Breast epithelium (tissue), 3 donors: ENCODE results near the gene GAB2.

Experiments used
- POLR2A ChIP-seq: fragments of 450-650 bp; IDR thresholded peaks from one replicate; pipeline ENCODE4 v1.6.1; 2016; ENCODE audit warnings: antibody characterized with exemption, mild to moderate bottlenecking, moderate library complexity
- POLR2AphosphoS5 ChIP-seq, 3 donors: sonication (generic); formaldehyde crosslinking; IDR thresholded peaks; one replicate each; pipeline ENCODE4 v1.6.1; 2017; ENCODE audit warnings: antibody characterized with exemption in 3 of 3
- TF ChIP-seq, protein P1 (sequence below), 3 donors: fragments of 450-650 bp; IDR thresholded peaks; one replicate each; pipeline ENCODE4 v1.5.1; 2016 to 2017; ENCODE audit warnings: antibody characterized with exemption in 3 of 3, mild to moderate bottlenecking in 3 of 3, moderate library complexity in 3 of 3

DNA sequence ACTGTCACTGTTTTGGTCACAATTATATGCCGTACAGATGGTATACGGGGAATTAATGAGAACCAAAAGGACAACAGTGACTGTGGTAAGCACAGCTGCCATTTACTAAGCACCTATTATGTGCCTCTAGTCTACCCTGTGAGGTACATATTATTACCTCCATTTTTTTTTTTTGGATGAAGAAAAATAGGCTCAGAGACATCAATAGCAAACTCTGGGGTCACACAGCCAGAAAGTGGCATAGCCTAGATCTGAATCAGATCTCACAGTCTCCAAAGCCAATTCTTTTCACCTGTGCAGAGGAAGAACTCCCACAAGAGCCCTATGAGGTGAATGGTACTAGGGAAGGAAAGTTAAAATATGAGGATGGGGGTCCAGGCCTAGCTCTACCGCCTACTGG, 160.0 kb downstream of the GAB2 start:
- TF ChIP-seq POLR2AphosphoS5 (IDR thresholded peaks at IDR 0.05): no peak
- TF ChIP-seq, protein P1, sequence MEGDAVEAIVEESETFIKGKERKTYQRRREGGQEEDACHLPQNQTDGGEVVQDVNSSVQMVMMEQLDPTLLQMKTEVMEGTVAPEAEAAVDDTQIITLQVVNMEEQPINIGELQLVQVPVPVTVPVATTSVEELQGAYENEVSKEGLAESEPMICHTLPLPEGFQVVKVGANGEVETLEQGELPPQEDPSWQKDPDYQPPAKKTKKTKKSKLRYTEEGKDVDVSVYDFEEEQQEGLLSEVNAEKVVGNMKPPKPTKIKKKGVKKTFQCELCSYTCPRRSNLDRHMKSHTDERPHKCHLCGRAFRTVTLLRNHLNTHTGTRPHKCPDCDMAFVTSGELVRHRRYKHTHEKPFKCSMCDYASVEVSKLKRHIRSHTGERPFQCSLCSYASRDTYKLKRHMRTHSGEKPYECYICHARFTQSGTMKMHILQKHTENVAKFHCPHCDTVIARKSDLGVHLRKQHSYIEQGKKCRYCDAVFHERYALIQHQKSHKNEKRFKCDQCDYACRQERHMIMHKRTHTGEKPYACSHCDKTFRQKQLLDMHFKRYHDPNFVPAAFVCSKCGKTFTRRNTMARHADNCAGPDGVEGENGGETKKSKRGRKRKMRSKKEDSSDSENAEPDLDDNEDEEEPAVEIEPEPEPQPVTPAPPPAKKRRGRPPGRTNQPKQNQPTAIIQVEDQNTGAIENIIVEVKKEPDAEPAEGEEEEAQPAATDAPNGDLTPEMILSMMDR (IDR thresholded peaks at IDR 0.05): no peak
- no peak for TF ChIP-seq POLR2A
